HCT116 (cell line): Measurements from ENCODE around the gene MAMLD1. TPM values are rescaled to one million over a fixed set of nuclear protein-coding genes. Genes with fewer than 3 reads are reported as not detected.
A peak's percentile ranks its signal among the peaks of the same experiment; 100 is the strongest.

Experiments
- ATAC-seq: fragments of 200-7000 bp; cut with Tn5 transposase; 2 replicates; pipeline ENCODE4 v1.9.1; 2020; ENCODE audit warnings: mild to moderate bottlenecking, moderate library complexity
- BruUV-seq: library from RNA; stranded (reverse); fragments of 400-500 nt; replicated peaks from 2 replicates; lab custom pipeline; 2021; lab: Mats Ljungman, UMichigan
- CTCF ChIA-PET: fragments of 300-600 bp; sonication (Branson Sonifier 250); formaldehyde crosslinking; loops from one replicate; lab custom pipeline; 2021; ENCODE audit warnings: antibody characterized with exemption; lab: Charles Lee
- POLR2A ChIA-PET: fragments of 300-600, 350-600 bp; sonication (Branson Sonifier 250); formaldehyde crosslinking; loops from one replicate; lab custom pipeline; 2021; ENCODE audit warnings: antibody characterized with exemption; lab: Charles Lee
- RAD21 ChIA-PET, 2 experiments: fragments of 300-600 bp; sonication (Branson Sonifier 250); formaldehyde crosslinking; loops; one replicate each; lab custom pipeline; 2023; ENCODE audit warnings: low total read pairs in 2 of 2; ENCODE audit not compliant: uncharacterized antibody in 2 of 2, unreplicated experiment in 2 of 2, low non-redundant PET in 1 of 2; lab: Charles Lee
- DNase-seq: peaks from one replicate; pipeline ENCODE4 v3.0.0-alpha.2; 2010; ENCODE audit warnings: low read depth, low spot score
- H2AFZ ChIP-seq: fragments of 200-600 bp; shearing (Covaris generic), sonication (generic); 2 replicates; pipeline ENCODE4 v1.6.1; 2017; ENCODE audit warnings: low read depth, mixed run types, mixed read lengths, antibody characterized with exemption, low read length; ENCODE audit not compliant: poor library complexity, severe bottlenecking
- H3K27ac ChIP-seq: 2 replicates; pipeline ENCODE4 v1.5.1; 2012; ENCODE audit warnings: low read depth, low read length
- H3K27me3 ChIP-seq: fragments of 200-600 bp; sonication (generic); 2 replicates; pipeline ENCODE4 v1.6.1; 2016; ENCODE audit warnings: mixed run types, low read length, mixed read lengths; ENCODE audit not compliant: insufficient read depth
- H3K36me3 ChIP-seq, 2 experiments: fragments of 200-500 bp in 1 of 2; fragments of 200-600 bp in 1 of 2; sonication (Bioruptor generic) in 1 of 2; sonication (generic) in 1 of 2; 2 replicates each; pipeline versions ENCODE4 v1.5.1 to v1.6.1; 2014 to 2016; ENCODE audit warnings: low read length in 2 of 2, inconsistent platforms in 1 of 2, mixed read lengths in 1 of 2, mixed run types in 1 of 2; ENCODE audit not compliant: insufficient read depth in 2 of 2, control insufficient read depth in 1 of 2
- H3K4me1 ChIP-seq, 2 experiments: fragments of 200-600 bp in 1 of 2; sonication (generic) in 1 of 2; 2 replicates each; pipeline versions ENCODE4 v1.5.1 to v1.6.1; 2012 to 2017; ENCODE audit warnings: low read length in 2 of 2, inconsistent platforms in 1 of 2, mild to moderate bottlenecking in 1 of 2, mixed read lengths in 1 of 2, mixed run types in 1 of 2, moderate library complexity in 1 of 2; ENCODE audit not compliant: insufficient read depth in 2 of 2, control insufficient read depth in 1 of 2
- H3K4me2 ChIP-seq: fragments of 200-600 bp; sonication (generic); 2 replicates; pipeline ENCODE4 v1.6.1; 2017; ENCODE audit warnings: mixed run types, low read length, mixed read lengths
- H3K4me3 ChIP-seq, 2 experiments: fragments of 200-600 bp in 1 of 2; sonication (generic) in 1 of 2; replicated peaks in 1 of 2; 2 replicates each; pipeline ENCODE4 v1.5.1; 2011 to 2016; ENCODE audit warnings: low read length in 2 of 2, control low read depth in 1 of 2, low read depth in 1 of 2, mild to moderate bottlenecking in 1 of 2, mixed read lengths in 1 of 2, mixed run types in 1 of 2
- H3K79me2 ChIP-seq: fragments of 200-600 bp; sonication (generic); 2 replicates; pipeline ENCODE4 v1.6.1; 2017; ENCODE audit warnings: mild to moderate bottlenecking, mixed run types, low read length, moderate library complexity, mixed read lengths; ENCODE audit not compliant: insufficient read depth
- H3K9ac ChIP-seq: fragments of 200-600 bp; sonication (generic); 2 replicates; pipeline ENCODE4 v1.6.1; 2016; ENCODE audit warnings: low read length, mixed read lengths
- H3K9me2 ChIP-seq: fragments of 200-600 bp; sonication (generic), shearing (Covaris generic); 2 replicates; pipeline ENCODE4 v1.6.1; 2017; ENCODE audit warnings: mixed run types, mild to moderate bottlenecking, moderate library complexity; ENCODE audit not compliant: insufficient read depth
- H3K9me3 ChIP-seq, 2 experiments: fragments of 200-500 bp in 1 of 2; fragments of 200-600 bp in 1 of 2; sonication (Bioruptor generic) in 1 of 2; sonication (generic) in 1 of 2; 2 replicates each; pipeline ENCODE4 v1.6.1; 2014 to 2017; ENCODE audit warnings: low read length in 2 of 2, mixed read lengths in 2 of 2, inconsistent platforms in 1 of 2, low read depth in 1 of 2, mild to moderate bottlenecking in 1 of 2, mixed run types in 1 of 2, moderate library complexity in 1 of 2; ENCODE audit not compliant: control insufficient read depth in 1 of 2, insufficient read depth in 1 of 2
- H4K20me1 ChIP-seq: fragments of 200-600 bp; sonication (generic), shearing (Covaris generic); 2 replicates; pipeline ENCODE4 v1.6.1; 2017; ENCODE audit warnings: mixed run types, mild to moderate bottlenecking, moderate library complexity; ENCODE audit not compliant: insufficient read depth
- CBX3 ChIP-seq: IDR thresholded peaks from 2 replicates; pipeline ENCODE4 v1.6.1; 2012; ENCODE audit warnings: low read depth
- CEBPB ChIP-seq: IDR thresholded peaks from 2 replicates; pipeline ENCODE4 v1.6.1; 2012; ENCODE audit warnings: low read depth
- EGR1 ChIP-seq: IDR thresholded peaks from 2 replicates; pipeline ENCODE4 v1.6.1; 2012; ENCODE audit warnings: low read depth
- FOSL1 ChIP-seq: IDR thresholded peaks from 2 replicates; pipeline ENCODE4 v1.6.1; 2012; ENCODE audit warnings: low read depth
- JUND ChIP-seq: IDR thresholded peaks from 2 replicates; pipeline ENCODE4 v1.6.1; 2012
- SP1 ChIP-seq: IDR thresholded peaks from 2 replicates; pipeline ENCODE4 v1.6.1; 2012; ENCODE audit warnings: low read depth
- SRF ChIP-seq: IDR thresholded peaks from 2 replicates; pipeline ENCODE4 v1.6.1; 2012; ENCODE audit warnings: low read depth
- TCF7L2 ChIP-seq: IDR thresholded peaks from 2 replicates; pipeline ENCODE4 v1.7.0; 2011; ENCODE audit warnings: borderline replicate concordance, inconsistent platforms; ENCODE audit not compliant: insufficient read depth, insufficient read length; ENCODE audit errors: extremely low read depth
- intact Hi-C: fragments of 100-400 bp; cut with micrococcal nuclease; formaldehyde crosslinking; loops from 2 replicates; pipeline ENCODE4 v1.10.0; 2022
- total RNA-seq: library from RNA; stranded (reverse); gene quantifications from one replicate; pipeline ENCODE4 v1.2.1, GENCODE V29; 2021; ENCODE audit not compliant: unreplicated experiment
- TF ChIP-seq, protein P1 (sequence below): IDR thresholded peaks from 2 replicates; pipeline ENCODE4 v1.6.1; 2012

MAMLD1 gene
- total RNA-seq, 1 experiment from 2014 or later: 3.6 TPM

DNA sequence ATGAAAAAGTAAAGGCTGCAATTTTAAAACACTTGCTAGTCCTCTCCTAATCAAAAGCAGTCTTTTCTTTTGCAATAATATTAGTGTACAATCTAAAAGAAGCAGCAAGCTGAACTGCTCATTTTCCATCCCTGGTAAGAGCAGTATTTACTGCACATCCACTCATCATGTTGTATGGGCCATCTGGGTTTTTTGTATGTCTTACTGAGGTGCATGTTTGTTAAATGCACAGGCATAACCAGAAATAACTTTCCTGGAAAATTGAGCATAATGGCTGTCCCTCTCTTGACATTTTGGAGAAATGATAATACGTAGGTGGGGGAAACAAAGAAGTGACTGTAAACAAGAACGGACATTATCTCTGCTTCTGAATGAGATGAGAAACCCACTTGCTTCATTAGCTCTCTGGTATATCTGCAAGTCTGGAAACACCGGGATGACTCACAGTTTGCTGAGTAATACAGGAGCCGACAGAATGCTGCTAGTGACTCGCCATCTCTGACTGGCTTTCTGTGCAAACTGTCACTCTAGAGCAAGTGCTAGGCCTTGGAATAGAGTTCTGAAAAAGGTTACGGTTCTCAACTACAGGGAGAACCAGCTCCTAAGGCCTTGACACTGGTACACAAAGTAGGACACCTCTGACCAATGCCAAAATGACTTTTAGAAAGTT, 119.6 kb downstream of the MAMLD1 start:
- H3K4me3 ChIP-seq: no peak overlapping the region
- H3K9me2 ChIP-seq: no peaks in the 10 kb centered on the region
- RAD21 ChIA-PET: no interaction called here
- POLR2A ChIA-PET: interaction anchor here (1.0 kb wide), 1 partner anchor 117 kb away, joined by 3 read pairs; no protein-coding TSS in a partner anchor
- H2AFZ ChIP-seq: no peak overlapping the region
- DNase-seq: peak; percentile 51
- ATAC-seq: peak; percentile 90
- H3K79me2 ChIP-seq: no peaks in the 10 kb centered on the region
- intact Hi-C loops: no loop called here
- H3K36me3 ChIP-seq: no peaks in the 10 kb centered on the region
- H3K27me3 ChIP-seq: no peaks in the 10 kb centered on the region
- no peak overlapping the region for H3K9ac ChIP-seq
- peak; percentile 47; the same call in 1 of the 2 replicates for TF ChIP-seq CBX3
- 0 out of 2 replicates have a peak, but pooled peaks have one; percentile 20 for TF ChIP-seq SRF
- TF ChIP-seq JUND: peak; percentile 69
- TF ChIP-seq EGR1: no peak
- peak; percentile 42 for TF ChIP-seq SP1
- TF ChIP-seq TCF7L2: peak; percentile 18
- peak; percentile 78 for TF ChIP-seq FOSL1
- TF ChIP-seq CEBPB: no peak
- TF ChIP-seq, protein P1, sequence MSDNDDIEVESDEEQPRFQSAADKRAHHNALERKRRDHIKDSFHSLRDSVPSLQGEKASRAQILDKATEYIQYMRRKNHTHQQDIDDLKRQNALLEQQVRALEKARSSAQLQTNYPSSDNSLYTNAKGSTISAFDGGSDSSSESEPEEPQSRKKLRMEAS: 0 out of 2 replicates have a peak, but pooled peaks have one; percentile 22
- TF ChIP-seq, all 23 proteins: peak for 7
- Histone ChIP-seq H3K9me3 (no peaks in the 10 kb centered on the region), H3K27ac (no peak overlapping the region), H4K20me1 (no peaks in the 10 kb centered on the region), H3K4me1 (peaks cover 3 to 16% of the 10 kb centered on the region in 2 experiments; a peak in 3 of 4 replicates), H3K4me2 (peak overlapping the region; percentile 41)
- CTCF ChIA-PET: interaction anchor here (1.0 kb wide), 1 partner anchor 119 kb away, joined by 3 read pairs; the partner anchor contains the start of gene MAMLD1
- no TSS peak for BruUV-seq
